Fibroblast of skin of scalp (primary cell): Measurements from ENCODE around the gene KIAA1328.
"Not testable (repeated sequence)": the region's sequence is repeated elsewhere in the genome, so short reads cannot be mapped to it uniquely, and the experiment has no call there.

ENCODE experiments used
- DNase-seq: peaks from one replicate; pipeline ENCODE4 v3.0.0-alpha.2; 2013

The KIAA1328 gene

GRCh38 chr18:36888778-36889177 is 59.9 kb downstream of the KIAA1328 start:
- no peak for DNase-seq

GRCh38 chr18:36889321-36889720 is 60.4 kb downstream of the KIAA1328 start:
- peak; percentile 40 for DNase-seq

- DNase-seq: no peak
Observed at GRCh38 chr18:36889742-36890141, 60.8 kb downstream of the KIAA1328 start.

GRCh38 chr18:36890598-36890997 is 61.7 kb downstream of the KIAA1328 start:
- DNase-seq: no peak

GRCh38 chr18:36893227-36893626 is 64.3 kb downstream of the KIAA1328 start:
- DNase-seq: no peak

GRCh38 chr18:36895606-36896005 is 66.7 kb downstream of the KIAA1328 start:
- no peak for DNase-seq

DNA sequence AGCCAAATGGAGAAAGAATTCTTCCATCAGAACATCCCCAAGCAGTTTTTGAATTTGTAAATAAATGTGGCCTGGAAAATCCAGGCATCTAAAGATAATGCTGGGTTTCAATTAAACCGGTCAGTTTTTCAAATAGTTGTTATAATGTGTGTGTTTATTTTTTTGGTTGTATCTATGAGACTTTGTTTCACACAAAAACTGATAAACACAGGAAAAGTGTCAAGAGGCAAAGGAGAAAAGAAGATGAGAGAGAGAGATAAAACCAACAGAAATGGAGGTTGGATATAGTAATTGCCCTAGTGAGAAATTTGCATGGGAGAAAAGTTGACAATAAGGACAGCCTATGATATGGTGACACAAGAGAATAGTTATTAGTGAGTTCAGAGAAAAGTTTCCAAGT is 68.3 kb downstream of the KIAA1328 start:
- DNase-seq: no peak

- peak; percentile 11 for DNase-seq
Observed at GRCh38 chr18:36899289-36899688, 70.4 kb downstream of the KIAA1328 start.

GRCh38 chr18:36900466-36900865 is 71.5 kb downstream of the KIAA1328 start:
- DNase-seq: no peak

DNA sequence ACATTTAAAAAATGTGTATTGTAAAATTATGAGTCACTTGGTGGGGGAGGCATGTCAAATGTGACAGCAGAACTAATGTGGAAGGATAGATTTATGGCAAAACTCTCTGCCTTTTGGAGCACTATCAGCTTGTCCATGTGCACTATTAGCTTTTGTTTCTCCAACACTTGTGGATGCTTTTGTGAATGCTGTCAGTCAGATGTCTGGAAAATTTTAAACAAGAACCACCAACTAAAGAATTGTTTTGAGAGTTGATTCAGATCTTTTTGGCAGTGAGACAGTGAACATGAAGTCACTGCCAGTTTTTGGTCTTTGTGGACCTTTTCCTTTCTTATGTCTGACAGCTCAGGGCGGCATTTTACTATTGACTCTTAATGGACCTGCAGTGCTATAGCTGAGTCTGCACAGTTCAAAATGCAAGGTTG is 72.4 kb downstream of the KIAA1328 start:
- no peak for DNase-seq

GRCh38 chr18:36903215-36903928 is 74.4 kb downstream of the KIAA1328 start:
- no peak for DNase-seq

DNA sequence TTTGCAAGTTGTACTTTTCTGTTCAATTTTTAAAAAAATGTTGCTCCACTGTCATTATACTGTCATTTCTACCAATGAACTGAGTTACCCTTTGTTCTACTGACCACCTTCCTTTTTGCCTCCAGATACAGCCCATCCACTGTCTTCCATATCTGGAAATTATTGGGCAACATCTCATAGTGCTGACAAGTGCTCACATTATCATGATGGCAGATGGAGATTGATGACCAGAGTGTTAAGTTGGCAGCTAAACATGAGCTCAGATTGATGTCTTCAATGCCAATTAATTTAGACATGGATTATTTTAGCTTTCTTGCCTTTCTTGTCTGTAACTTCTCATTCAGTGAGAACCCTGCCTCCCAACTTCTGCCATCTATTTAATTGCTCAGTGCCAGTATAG is 76.6 kb downstream of the KIAA1328 start:
- DNase-seq: no peak

- DNase-seq: not testable (repeated sequence)
Observed at GRCh38 chr18:36909282-36909681, 80.4 kb downstream of the KIAA1328 start.

DNA sequence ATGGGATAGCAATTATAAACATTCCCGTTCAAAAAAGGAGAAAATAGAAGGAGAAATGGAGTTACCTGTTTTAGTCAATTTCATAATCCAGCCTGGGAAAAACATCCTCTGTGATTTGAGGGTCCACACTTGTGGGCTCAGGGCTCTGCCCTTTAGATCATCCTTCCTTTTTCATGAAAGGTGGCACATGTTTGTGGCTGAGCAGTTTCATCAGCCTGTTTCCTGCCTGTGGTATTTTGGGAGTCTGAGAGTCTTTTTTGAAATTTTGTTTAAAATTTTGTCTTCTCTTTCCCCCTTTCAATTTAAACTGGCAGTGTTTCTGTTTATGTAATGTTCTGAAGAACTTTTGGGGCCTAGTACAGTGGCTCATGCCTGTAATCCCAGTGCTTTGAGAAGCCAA is 84.0 kb downstream of the KIAA1328 start:
- no peak for DNase-seq

- DNase-seq: no peak
Observed at GRCh38 chr18:36917907-36918306, 89.0 kb downstream of the KIAA1328 start.

GRCh38 chr18:36929601-36930000 is 100.7 kb downstream of the KIAA1328 start:
- DNase-seq: no peak

DNA sequence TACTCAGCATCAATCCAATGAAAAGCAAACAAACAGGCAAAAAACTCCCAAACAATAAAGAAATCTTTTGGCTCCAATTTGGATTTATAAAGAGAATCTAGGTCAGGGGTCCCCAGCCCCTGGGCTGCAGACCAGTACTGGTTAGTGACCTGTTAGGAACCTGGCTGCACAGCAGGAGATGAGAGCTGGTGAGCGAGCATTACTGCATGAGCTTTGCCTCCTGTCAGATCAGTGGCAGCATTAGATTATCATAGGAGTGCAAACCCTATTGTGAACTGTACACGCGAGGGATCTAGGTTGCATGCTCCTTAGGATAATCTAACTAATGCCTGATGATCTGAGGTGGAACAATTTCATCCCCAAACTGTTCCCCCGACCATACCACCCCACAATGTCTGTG is 102.2 kb downstream of the KIAA1328 start:
- no peak for DNase-seq

GRCh38 chr18:36933552-36933951 is 104.6 kb downstream of the KIAA1328 start:
- no peak for DNase-seq

- peak; percentile 50 for DNase-seq
Observed at GRCh38 chr18:36934884-36935283, 106.0 kb downstream of the KIAA1328 start.

- peak; percentile 32 for DNase-seq
Observed at GRCh38 chr18:36942264-36942663, 113.3 kb downstream of the KIAA1328 start.

DNA sequence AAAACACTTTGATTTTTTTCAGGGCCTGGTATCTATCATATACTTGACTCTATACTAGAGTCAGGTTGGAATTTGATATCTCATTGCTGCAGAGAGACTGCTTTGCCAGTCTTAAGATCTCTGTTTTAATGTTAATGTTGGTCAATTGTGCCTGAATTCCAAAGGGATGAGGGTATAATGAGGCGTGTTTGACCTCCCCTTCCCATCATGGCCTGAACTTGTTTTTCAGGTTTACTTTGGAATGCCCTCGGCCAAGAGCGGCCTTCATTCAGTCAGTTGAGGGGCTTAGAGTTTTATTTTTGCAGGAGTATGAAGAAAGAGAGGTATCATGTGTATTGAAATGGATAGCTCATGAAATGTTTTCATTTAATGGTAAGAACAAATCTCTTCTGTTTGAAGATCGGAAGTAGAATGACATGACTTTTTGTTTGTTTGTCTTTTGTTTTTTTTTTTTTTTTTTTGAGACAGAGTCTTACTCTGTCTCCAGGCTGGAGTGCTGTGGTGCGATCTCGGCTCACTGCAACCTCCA is 119.0 kb downstream of the KIAA1328 start:
- no peak for DNase-seq

GRCh38 chr18:36950282-36950681 is 121.4 kb downstream of the KIAA1328 start:
- no peak for DNase-seq

DNA sequence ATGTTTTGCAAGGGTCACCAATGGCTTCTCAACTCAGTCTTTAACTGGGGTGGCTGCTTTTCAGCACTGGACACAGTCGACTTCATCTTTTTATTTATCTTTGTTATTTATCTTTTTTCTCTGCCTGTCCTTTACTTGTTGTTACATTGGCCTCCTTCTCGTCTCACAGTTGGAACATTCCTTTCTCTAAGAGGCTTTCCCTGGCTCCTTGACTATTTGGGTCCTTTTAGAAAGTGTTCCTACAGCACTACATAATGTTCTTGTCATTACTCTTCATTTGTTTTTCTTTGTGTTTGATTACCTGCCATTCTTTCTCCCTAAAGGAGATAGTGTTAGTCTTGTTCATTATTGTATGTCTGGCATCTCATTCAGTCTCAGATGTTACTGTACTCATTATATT is 122.0 kb downstream of the KIAA1328 start:
- no peak for DNase-seq

DNA sequence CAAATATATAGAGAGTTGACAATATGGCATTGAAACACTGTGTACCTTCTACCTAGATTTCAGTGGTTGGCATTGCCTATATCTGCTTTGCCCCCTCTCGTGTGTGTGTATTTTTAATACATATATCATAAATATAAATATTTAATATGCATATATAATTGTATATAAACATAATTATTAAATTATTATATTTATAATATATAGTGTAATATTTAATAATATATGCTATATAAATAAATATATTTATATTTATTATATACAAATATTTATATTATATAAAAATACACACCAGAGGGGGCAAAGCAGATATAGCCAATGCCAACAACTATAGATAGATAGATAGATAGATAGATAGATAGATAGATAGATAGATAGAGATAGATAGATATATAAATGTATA is 124.1 kb downstream of the KIAA1328 start:
- DNase-seq: no peak

- no peak for DNase-seq
Observed at GRCh38 chr18:36960038-36960437, 131.1 kb downstream of the KIAA1328 start.
